Right atrium auricular region (tissue), 2 donors: ENCODE results near the gene LRRFIP1. TPM values are rescaled to one million over a fixed set of nuclear protein-coding genes. Genes with fewer than 3 reads are reported as not detected.

Source experiments
- DNase-seq: peaks from one replicate; pipeline ENCODE4 v3.0.0-alpha.2; 2019; ENCODE audit warnings: low spot score
- H3K27ac ChIP-seq, 2 donors: fragments of 200-600 bp; sonication (generic); 1 replicate in 1 of 2; 2 replicates in 1 of 2; pipeline ENCODE4 v1.5.1; 2016 to 2019
- H3K27me3 ChIP-seq, 2 donors: fragments of 200-600 bp; sonication (generic); one replicate each; pipeline versions ENCODE4 v1.5.1 to v1.6.0; 2017 to 2019
- H3K36me3 ChIP-seq: fragments of 200-600 bp; sonication (generic); one replicate; pipeline ENCODE4 v1.5.1; 2016
- H3K4me1 ChIP-seq, 2 donors: fragments of 200-600 bp; sonication (generic); one replicate each; pipeline versions ENCODE4 v1.5.1 to v1.6.0; 2017 to 2019
- H3K4me3 ChIP-seq, 2 donors: fragments of 200-600 bp; sonication (generic); 1 replicate in 1 of 2; 2 replicates in 1 of 2; pipeline ENCODE4 v1.5.1; 2017 to 2019; ENCODE audit warnings: mild to moderate bottlenecking in 1 of 2, moderate library complexity in 1 of 2
- H3K9me3 ChIP-seq, 2 donors: fragments of 200-600 bp; sonication (generic); one replicate each; pipeline ENCODE4 v1.5.1; 2019
- total RNA-seq, 2 donors: library from RNA; depleted of rRNA; stranded (reverse); fragments of >200 nt; gene quantifications; one replicate each; pipeline ENCODE4 v1.1.0, GENCODE V29; 2016
- TF ChIP-seq, protein P1 (sequence below), 2 donors: fragments of 200-600 bp; sonication (generic); IDR thresholded peaks; one replicate each; pipeline ENCODE4 v1.5.1; 2019; ENCODE audit warnings: antibody characterized with exemption in 2 of 2

Gene LRRFIP1
- total RNA-seq, 2 donors from 2014 or later: 71.2 to 88.5 TPM

DNA sequence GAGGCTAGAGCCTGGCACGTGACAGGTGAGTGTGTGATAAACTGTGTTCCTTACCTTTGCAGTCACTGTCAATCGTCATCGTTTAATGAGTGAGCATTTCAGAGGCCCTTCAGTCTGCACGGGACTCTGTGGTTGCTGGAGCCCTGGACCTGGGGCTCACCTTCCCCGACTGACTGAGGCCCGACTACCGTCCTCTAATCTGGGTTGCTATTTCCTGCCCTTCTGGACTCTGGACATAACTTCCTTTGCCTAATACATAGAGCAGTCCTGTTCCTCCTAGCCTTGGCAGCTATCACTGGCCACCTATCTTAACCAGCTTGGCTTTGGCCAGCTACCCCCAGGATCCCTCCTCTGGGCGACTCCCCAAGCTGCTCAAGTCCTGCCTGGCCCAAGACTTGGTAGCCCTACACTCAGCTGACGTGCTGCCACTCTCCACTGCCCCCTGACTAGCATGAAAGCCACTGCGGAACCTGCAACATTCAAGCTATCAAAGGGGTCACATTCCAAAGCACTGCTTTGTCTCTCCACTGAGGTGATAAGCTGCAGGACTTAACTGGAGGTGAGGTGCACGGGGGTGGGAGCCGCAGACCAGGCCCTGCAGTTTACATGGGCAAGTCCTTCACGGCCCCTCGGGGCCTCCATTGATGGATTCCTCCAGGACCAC is 25.8 kb upstream of the LRRFIP1 start:
- Histone ChIP-seq H3K27ac (peak overlapping the region; percentile 81 to 89), H3K27me3 (no peaks in the 10 kb centered on the region), H3K4me3 (no peak overlapping the region), H3K36me3 (no peaks in the 10 kb centered on the region), H3K4me1 (peaks cover 0 to 38% of the 10 kb centered on the region in 2 donors), H3K9me3 (no peaks in the 10 kb centered on the region)
- DNase-seq: no peak
- TF ChIP-seq, protein P1, sequence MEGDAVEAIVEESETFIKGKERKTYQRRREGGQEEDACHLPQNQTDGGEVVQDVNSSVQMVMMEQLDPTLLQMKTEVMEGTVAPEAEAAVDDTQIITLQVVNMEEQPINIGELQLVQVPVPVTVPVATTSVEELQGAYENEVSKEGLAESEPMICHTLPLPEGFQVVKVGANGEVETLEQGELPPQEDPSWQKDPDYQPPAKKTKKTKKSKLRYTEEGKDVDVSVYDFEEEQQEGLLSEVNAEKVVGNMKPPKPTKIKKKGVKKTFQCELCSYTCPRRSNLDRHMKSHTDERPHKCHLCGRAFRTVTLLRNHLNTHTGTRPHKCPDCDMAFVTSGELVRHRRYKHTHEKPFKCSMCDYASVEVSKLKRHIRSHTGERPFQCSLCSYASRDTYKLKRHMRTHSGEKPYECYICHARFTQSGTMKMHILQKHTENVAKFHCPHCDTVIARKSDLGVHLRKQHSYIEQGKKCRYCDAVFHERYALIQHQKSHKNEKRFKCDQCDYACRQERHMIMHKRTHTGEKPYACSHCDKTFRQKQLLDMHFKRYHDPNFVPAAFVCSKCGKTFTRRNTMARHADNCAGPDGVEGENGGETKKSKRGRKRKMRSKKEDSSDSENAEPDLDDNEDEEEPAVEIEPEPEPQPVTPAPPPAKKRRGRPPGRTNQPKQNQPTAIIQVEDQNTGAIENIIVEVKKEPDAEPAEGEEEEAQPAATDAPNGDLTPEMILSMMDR (IDR thresholded peaks at IDR 0.05): peak in 1 of 2 donors; percentile 19

DNA sequence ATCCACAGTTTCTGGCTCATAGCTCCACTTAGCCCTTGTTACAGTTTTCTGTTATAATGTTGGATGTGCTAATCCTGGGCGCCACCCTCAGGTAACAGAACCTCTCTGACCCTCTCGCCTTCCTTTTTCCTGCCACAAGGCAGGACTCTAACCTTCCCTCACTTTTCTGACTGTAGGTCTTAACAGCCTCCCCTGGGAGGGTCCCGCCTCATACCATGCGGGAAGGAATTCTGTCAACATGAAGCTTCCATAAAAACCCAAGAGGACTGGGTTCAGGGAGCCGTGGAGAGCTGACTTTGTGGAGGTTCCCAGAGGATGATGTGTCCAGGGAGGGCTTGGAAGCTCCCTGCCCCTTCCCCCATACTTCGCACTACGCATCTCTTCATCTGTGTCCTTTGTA is 25.0 kb upstream of the LRRFIP1 start:
- H3K4me3 ChIP-seq: no peak overlapping the region
- no peak overlapping the region for H3K27ac ChIP-seq
- no peak for DNase-seq
- H3K27me3 ChIP-seq: no peaks in the 10 kb centered on the region
- no peaks in the 10 kb centered on the region for H3K36me3 ChIP-seq
- TF ChIP-seq, protein P1 (IDR thresholded peaks at IDR 0.05): no peak
- H3K4me1 ChIP-seq: peaks cover 0 to 38% of the 10 kb centered on the region in 2 donors
- no peaks in the 10 kb centered on the region for H3K9me3 ChIP-seq

DNA sequence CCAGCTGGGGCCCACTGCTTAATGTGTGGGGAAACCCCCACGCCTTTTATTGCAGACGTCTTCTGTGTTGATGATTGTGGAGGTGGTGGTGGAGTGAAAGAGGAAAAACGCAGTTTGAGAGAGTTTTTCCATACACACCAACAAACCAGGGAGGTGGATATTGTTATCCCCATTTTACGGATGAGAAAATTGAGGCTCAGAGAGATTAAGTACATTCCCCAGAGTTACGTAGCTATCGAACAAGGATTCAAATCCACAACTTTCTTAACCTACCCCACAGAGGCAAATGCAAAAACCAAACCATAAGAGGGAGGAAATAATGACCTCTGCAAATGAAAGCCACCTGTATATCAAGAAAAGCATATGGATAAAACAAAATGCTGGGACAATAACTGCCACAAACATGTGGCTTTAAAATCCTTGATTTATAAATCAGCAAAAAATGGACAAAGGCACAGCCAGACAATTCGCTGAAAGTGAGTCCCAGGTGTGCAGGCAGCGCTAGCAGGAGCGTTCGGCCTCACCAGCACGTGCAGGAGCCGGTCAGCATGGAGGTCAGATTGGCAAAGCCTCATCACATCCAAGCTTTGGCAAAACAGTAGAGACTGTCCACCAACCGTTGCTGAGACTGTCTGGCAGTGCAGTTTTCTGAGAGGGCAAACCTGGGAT is 24.2 kb upstream of the LRRFIP1 start:
- Histone ChIP-seq H3K27ac (peak overlapping the region; percentile 2 to 45), H3K27me3 (no peaks in the 10 kb centered on the region), H3K4me1 (peaks cover 0 to 38% of the 10 kb centered on the region in 2 donors), H3K4me3 (no peak overlapping the region), H3K9me3 (no peaks in the 10 kb centered on the region), H3K36me3 (no peaks in the 10 kb centered on the region)
- DNase-seq: no peak
- TF ChIP-seq, protein P1 (IDR thresholded peaks at IDR 0.05): no peak

DNA sequence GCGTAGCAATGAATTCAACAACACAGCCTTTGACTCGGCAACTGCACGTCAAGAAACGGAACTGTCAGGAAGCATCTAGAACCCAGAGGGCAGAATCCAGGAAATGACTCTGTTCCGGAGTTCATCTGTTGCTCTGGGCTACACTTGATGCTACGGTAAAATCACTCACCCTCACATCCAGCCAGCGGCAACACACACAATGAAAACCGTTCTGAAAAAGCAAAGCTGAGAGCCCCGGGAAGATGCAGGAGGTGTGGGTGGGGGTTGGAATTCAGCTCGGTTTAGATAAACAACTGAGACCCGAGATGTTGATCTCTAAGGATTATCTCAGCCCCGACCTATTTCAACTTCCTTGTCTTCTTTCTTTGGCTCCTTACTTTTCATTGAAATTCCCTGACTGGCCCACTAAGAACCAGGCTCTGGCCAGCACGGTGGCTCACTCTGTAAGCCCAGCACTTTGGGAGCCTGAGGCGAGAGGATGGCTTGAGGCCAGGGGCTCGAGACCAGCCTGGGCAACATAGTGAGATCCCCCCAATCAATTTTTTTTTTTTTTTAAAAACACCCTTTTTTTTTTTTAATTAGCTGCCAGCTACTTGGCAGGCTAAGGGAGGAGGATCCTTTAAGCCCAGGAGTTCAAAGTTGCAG is 23.5 kb upstream of the LRRFIP1 start:
- Histone ChIP-seq H3K27me3 (no peaks in the 10 kb centered on the region), H3K27ac (peak overlapping the region; percentile 2 to 45), H3K9me3 (no peaks in the 10 kb centered on the region), H3K36me3 (no peaks in the 10 kb centered on the region), H3K4me1 (peaks cover 0 to 38% of the 10 kb centered on the region in 2 donors), H3K4me3 (no peak overlapping the region)
- TF ChIP-seq, protein P1 (IDR thresholded peaks at IDR 0.05): no peak
- DNase-seq: peak; percentile 75

DNA sequence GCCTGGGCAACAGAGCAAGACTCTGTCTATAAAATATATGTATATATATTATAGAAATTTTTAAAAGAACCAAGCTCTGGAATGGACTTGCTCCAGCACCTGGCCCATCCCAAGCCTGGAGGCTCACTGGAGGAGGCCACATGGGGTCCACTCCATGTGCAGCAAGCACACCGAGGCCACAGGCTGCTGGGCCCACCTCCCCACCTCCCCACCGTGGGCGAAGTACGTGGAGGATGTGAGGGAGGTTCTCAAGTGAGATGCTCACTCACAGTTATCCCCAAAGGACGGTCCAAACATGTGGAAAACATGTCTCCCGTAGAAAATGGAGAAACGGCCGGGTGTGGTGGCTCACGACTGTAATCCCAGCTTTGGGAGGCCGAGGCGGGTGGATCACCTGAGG is 23.0 kb upstream of the LRRFIP1 start:
- TF ChIP-seq, protein P1 (IDR thresholded peaks at IDR 0.05): no peak
- Histone ChIP-seq H3K27me3 (no peaks in the 10 kb centered on the region), H3K27ac (peak overlapping the region; percentile 2 to 45), H3K36me3 (no peaks in the 10 kb centered on the region), H3K9me3 (no peaks in the 10 kb centered on the region), H3K4me1 (peaks cover 0 to 38% of the 10 kb centered on the region in 2 donors), H3K4me3 (no peak overlapping the region)
- no peak for DNase-seq
